Bronchial epithelial cell (primary cell): ENCODE measurements around the gene FRY. TPM values are rescaled to one million over a fixed set of nuclear protein-coding genes. Genes with fewer than 3 reads are reported as not detected.

Experiments used
- DNase-seq: peaks from one replicate; pipeline ENCODE4 v3.0.0-alpha.2; 2010; ENCODE audit warnings: low read depth
- FAIRE-seq: peaks from 2 replicates; lab custom pipeline; 2011; peaks lifted over from hg19 to GRCh38; lab: Jason Lieb, UNC
- H3K27me3 ChIP-seq: 2 replicates; pipeline ENCODE4 v1.5.1; 2011; ENCODE audit warnings: low read length; ENCODE audit not compliant: control insufficient read depth, insufficient read depth
- H3K36me3 ChIP-seq: 2 replicates; pipeline ENCODE4 v1.5.1; 2011; ENCODE audit warnings: low read length; ENCODE audit not compliant: control insufficient read depth, insufficient read depth
- H3K4me3 ChIP-seq: 2 replicates; pipeline ENCODE4 v1.5.1; 2011; ENCODE audit warnings: mild to moderate bottlenecking, low read depth, low read length, control low read depth
- total RNA-seq: library from RNA; depleted of rRNA; stranded (reverse); fragments of >200 nt; gene quantifications from 2 replicates; pipeline ENCODE4 v1.2.1, GENCODE V29; 2014
- TF ChIP-seq, protein P1 (sequence below): IDR thresholded peaks from 2 replicates; pipeline ENCODE4 v1.5.1; 2011; ENCODE audit warnings: mild to moderate bottlenecking, moderate library complexity, low read length, control low read depth, inconsistent platforms; ENCODE audit not compliant: insufficient read depth, severe bottlenecking

The FRY gene
- total RNA-seq, 1 donor from 2014 or later, result 0.79 TPM

DNA sequence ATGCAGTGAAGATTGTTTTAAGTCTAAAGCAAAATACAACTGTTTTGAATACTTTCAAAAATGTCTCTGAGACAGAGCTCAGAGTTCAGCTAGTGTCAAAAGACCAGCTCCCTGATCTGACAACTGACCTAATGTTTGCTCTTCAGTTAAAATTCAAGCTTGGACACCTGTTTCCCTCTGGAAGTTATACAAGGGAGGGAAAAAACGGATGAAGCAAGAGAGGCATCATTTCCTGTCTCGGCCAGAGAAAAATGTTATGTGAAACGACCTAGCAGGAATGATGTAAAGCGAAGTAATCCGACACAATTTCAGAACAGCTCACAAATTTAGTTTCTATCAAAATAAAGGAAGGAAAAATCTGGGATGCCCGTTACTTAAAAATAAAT, 224.1 kb downstream of the FRY start:
- Histone ChIP-seq H3K27me3 (no peaks in the 10 kb centered on the region), H3K36me3 (no peaks in the 10 kb centered on the region), H3K4me3 (no peak overlapping the region)
- TF ChIP-seq, protein P1, sequence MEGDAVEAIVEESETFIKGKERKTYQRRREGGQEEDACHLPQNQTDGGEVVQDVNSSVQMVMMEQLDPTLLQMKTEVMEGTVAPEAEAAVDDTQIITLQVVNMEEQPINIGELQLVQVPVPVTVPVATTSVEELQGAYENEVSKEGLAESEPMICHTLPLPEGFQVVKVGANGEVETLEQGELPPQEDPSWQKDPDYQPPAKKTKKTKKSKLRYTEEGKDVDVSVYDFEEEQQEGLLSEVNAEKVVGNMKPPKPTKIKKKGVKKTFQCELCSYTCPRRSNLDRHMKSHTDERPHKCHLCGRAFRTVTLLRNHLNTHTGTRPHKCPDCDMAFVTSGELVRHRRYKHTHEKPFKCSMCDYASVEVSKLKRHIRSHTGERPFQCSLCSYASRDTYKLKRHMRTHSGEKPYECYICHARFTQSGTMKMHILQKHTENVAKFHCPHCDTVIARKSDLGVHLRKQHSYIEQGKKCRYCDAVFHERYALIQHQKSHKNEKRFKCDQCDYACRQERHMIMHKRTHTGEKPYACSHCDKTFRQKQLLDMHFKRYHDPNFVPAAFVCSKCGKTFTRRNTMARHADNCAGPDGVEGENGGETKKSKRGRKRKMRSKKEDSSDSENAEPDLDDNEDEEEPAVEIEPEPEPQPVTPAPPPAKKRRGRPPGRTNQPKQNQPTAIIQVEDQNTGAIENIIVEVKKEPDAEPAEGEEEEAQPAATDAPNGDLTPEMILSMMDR, result no peak
- DNase-seq, result no peak
- no peak for FAIRE-seq

DNA sequence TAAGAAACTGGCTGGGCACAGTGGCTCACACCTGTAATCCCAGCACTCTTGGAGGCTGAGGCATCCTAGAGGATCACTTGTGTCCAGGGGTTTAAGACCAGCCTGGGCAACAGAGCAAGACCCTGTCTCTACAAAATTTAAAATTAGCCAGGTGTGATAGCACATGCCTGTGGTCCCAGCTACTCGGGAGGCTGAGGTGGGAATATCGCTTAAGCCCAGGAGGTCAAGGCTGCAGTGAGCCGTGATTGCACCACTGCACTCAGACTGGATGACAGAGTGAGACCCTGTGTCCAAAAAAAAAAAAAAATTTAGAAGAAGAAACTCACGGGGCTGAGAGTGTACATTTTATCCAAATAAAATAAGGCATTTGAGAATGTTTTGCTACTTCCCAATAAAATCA, 224.7 kb downstream of the FRY start:
- DNase-seq, result no peak
- Histone ChIP-seq H3K27me3 (no peaks in the 10 kb centered on the region), H3K36me3 (no peaks in the 10 kb centered on the region), H3K4me3 (no peak overlapping the region)
- TF ChIP-seq, protein P1, result no peak
- FAIRE-seq, result no peak

DNA sequence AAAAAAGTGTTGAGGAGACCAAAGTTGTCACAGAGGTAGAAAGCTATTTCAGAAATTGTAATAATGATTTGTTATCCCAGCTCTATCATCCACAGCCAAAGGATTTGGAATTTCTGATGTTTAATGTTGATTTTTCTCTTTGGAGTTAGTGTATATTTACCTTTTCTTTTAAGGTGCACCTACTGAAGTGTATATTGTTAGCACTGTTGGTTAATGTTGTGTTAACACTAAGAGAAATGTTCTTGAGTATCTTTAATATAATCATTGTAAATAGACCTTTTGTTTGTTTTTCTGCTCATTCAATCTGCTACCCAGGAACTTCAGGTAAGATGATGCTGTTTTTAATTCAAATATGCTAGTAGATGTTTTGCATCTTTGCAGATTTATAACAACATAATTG, 226.1 kb downstream of the FRY start:
- Histone ChIP-seq H3K27me3 (no peaks in the 10 kb centered on the region), H3K36me3 (no peaks in the 10 kb centered on the region), H3K4me3 (no peak overlapping the region)
- DNase-seq, result no peak
- TF ChIP-seq, protein P1, result no peak
- FAIRE-seq, result no peak

DNA sequence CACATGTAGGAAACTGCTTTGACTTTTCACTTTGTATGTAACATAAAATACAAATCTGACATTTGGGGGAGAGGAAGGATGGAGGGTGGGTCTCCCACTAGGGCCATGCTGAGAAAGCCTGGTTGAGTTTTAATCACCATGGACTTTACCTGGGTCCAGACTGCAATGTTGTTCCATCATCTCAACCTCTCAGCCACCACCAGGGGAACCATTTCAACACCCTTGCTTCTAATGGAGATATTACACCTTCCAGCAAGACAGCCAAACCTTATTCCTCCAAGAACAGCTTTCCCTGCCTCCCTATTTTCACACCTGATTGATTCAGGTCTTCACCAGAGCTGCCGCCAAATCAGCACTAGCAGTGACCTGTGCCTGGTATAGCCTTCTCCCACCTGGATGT, 227.5 kb downstream of the FRY start:
- FAIRE-seq (peak; percentile 36), DNase-seq (no peak)
- Histone ChIP-seq H3K4me3 (no peak overlapping the region), H3K36me3 (no peaks in the 10 kb centered on the region), H3K27me3 (no peaks in the 10 kb centered on the region)
- TF ChIP-seq, protein P1, result peak; percentile 5

DNA sequence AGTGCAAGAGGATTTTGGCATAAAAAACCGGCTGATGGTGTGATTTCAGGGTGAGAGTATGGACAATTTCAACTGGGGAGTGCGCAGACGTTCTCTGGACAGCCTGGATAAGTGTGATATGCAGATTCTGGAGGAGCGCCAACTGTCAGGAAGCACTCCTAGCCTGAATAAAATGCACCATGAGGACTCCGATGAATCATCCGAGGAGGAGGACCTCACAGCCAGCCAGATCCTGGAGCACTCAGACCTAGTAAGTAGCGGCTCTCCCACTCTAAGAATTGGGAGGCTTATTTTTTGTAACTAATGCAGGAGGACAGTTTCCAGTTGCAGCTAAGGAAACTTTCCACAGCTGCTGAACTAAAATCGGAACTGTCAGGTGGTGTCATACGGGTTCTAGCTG, 230.0 kb downstream of the FRY start:
- TF ChIP-seq, protein P1, result no peak
- no peak overlapping the region for H3K4me3 ChIP-seq
- DNase-seq, result peak; percentile 71
- H3K27me3 ChIP-seq, result no peaks in the 10 kb centered on the region
- FAIRE-seq, result no peak
- no peaks in the 10 kb centered on the region for H3K36me3 ChIP-seq

DNA sequence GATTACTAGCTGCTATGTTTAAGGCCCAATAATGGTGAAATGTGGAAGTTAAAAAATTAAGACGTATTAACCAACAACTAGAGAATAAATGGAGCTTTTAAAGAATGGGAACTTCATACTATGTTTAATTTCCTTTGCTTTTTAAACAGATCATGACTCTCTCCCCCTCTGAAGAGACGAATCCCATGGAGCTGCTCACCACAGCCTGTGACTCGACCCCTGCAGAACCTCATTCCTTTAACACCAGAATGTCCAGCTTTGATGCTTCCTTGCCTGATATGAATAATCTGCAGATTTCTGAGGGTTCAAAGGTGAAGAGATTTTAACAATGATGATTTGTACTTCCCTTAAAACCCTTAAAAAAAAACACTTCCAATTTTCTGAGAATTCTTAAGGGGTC, 230.6 kb downstream of the FRY start:
- Histone ChIP-seq H3K36me3 (no peaks in the 10 kb centered on the region), H3K4me3 (no peak overlapping the region), H3K27me3 (no peaks in the 10 kb centered on the region)
- FAIRE-seq (no peak), DNase-seq (no peak)
- TF ChIP-seq, protein P1, result no peak
